Limb (tissue), 2 donors: ENCODE data around the gene S100A11.
"Not testable (repeated sequence)": the region's sequence is repeated elsewhere in the genome, so short reads cannot be mapped to it uniquely, and the experiment has no call there.

Experiments used
- DNase-seq, 2 donors: peaks; one replicate each; pipeline ENCODE4 v3.0.0-alpha.2; 2016; ENCODE audit errors: extremely low spot score in 2 of 2

Gene S100A11

DNA sequence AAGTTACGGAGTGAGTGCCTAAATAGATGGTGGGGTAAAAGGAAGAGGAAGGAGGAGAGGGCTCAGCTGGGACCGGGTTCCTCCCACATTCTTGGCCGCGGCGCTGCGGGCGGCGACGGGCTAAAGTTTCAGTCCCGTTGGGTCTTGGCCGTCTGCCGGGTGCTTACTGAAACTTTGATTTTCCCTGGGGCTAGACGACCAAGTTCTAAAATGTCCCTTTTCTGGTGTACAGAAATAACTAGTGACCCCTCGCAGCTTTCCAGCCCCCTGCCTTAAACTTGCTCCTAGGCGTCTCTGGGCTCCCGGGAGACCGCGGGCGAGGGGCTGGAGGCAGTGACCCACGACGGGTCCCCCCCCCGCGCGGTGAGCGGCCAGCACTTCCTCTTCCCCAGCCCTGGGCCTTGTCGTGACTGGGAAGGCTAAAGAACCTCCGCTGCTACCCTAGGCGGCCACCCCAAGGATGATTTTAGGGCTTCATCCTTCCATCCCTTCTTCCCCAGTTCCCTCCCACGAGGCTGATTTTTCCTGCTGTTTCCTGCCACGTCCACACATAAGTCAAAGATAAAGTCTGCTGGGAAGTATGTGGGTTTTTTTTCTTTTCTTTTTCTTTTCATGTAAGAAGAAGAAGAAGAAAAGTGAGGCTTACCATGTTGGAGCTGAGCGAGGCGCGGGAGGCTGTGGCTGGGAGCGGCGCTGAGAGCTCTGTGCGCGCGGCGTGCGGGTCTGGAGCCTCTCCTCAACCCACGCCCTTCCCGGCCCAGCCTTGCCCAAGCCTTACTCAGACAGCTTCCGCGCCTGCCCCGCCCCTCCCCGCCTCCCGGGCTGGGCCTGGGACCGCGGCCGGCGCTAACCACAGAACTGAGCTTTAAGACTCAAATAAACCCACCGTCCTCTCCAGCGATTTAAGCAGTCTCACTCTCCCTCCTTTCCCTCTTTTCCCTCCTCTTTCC is at the start of gene S100A11:
Gene S100A11, minus strand, starts transcription at position 738 of the 950 bp plus-strand sequence. Its CDS starts 89 bp downstream, at position 649.
- DNase-seq: peak; percentile 81 to 89

DNA sequence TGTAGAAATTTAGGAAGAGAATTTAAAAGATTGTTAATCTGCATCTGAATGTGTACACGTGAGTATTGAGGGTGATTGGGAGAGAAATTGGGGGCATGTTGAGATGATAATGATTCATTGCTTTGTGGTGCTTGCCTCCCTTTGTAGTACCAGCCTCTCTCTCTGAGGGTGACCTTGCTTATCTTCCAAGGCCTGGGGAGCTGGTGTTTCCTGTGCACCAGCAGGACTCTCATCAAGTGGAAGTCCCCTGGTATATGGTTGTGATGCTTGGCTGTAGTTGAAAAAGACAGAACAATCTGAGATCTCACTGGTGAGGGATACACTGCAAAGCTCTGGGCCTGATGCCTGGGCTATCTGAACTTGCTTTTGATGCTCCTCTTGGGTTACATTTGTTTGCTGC is 48.0 kb upstream of the S100A11 start:
- DNase-seq: no peak

DNA sequence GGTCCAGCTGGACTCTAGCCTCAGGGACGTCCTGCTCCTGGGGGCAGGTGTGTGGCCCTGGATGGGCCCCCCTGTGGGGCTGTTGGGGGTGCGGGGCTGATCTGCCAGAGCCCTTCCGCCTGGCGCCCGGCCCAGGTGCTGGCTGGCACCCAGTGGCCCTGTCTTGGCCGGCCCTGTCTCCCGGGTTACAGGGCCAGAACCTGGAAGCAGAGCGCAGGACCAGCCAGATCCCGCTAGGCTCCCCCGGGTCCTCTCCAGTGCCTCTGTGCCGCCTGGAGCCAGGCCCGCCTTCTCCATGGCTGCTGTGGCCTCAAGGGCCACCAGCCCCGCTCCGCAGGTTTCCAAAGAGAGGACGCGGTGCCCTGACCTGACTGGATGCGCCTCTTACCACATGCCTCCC is 44.2 kb upstream of the S100A11 start:
- not testable (repeated sequence) for DNase-seq

DNA sequence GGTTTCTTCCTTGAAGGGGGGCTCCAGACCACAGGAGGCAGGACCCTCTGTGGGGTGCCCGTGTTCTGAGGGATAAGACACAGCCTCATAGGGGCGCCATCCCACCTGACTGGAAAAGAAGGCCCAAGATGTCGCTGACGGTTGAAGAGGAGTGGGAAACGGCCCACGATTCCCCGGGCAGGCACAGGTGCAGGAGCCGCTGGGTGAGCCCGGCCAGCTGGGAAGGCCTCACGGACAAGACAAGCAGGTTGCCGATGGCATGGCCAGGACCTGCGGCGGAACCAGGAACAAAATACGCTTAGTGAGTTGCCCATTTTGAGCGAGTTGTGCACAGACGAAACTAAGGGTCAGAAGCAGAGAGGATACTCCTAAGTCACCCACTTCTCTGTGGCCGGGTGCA is 43.7 kb upstream of the S100A11 start:
- DNase-seq: not testable (repeated sequence)

GRCh38 chr1:152078831-152079441 is 42.1 kb upstream of the S100A11 start:
- DNase-seq: no peak

- no peak for DNase-seq
Measured at GRCh38 chr1:152072311-152072710, 35.5 kb upstream of the S100A11 start.

- no peak for DNase-seq
Measured at GRCh38 chr1:152071123-152071522, 34.3 kb upstream of the S100A11 start.

DNA sequence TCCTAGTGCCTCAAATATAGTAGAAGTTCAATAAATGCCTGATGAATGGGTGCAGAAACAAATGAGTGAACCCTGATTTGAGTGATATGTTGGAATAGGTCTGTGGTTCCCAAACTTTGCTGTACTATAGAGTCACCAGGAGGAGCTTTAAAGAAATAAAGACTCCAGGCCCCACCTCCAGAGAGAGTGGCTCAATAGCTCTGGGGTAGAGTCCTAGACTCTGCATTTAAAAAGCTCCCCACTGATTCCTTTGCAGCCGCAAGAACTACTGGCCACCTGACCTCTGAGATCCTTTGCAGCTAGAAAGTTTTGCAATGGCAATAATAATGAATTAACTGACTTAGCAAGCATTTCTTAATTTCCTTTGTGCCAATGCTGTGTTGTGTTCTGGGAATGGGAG is 31.1 kb upstream of the S100A11 start:
- DNase-seq: no peak

DNA sequence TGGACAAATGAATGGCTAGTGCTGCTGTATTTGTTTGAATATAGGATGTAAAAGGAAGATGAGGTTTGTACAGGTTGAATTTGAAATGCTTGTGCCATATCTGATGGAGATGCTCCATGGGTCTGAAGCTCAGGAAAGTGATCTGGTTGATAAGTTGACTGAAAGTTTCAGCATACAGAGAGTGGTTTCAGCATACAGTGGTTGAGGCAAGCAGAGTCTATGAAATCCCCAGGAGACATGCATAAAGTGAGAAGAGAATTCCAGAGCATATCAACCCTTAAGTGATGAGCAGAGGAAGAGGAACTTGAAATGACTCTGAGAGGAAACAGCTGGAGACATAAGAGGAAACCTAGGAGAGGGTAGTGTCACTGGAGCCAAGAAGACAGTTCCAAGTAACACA is 30.3 kb upstream of the S100A11 start:
- DNase-seq: no peak

DNA sequence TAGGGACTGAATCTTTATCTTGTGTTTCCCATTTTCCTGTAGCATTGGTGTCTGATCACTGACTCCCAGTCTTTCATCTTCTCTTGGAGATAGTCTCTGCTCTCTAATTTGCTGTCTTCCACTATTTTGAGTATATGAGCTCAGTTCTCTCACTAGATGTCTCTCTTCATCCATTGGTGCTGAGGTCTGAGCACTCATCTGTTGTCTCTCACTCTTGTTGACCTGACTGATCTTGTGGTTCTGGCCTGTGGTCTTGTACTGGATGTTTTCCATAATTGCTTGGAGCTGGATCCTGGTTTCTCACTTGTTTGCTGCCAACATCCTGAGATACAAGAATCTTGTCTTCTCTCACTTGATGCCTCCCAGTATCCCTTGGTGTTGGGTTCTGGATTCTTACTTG is 25.1 kb upstream of the S100A11 start:
- no peak for DNase-seq

GRCh38 chr1:152053375-152053774 is 16.6 kb upstream of the S100A11 start:
- DNase-seq: no peak

- peak; percentile 67 to 84 for DNase-seq
Measured at GRCh38 chr1:152052606-152053005, 15.8 kb upstream of the S100A11 start.

DNA sequence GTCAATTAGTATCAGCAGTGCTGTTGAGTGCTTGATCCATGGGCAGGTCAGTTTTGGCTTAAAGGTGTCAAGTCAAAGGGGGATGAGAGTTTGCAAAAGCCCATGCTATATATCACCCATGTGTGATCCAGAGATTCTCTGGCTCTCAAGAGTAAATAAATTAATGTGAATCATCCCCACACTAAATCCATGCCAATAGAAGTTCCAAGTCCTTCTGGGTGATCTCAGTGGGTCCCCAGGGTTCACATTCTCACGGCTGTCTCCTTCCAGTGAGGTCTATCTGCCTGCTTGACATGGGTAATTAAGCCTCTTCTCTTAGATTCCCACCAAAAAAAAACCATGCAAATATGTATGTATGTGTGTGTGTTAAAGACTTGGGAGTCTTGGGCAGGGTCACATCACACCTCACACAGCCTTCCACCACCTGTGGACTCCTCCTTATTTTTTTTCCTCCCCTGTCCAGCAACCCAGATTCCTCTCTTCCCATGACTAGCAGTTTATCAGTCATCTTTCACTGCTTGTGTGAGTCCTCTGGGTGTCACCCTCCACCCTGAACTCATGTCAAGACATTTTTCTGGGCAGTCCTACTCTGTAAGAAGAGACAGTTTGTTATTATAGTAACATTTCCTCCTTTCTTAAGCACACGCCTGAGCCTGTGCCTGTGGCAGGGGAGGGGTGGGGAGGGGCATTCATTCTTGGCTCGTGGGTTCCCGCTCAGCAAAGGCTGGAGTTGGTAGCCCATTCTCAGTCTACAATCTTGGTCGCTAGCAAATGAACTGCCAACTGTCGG is 14.3 kb upstream of the S100A11 start:
- DNase-seq: no peak

- DNase-seq: no peak
Measured at GRCh38 chr1:152049291-152050083, 12.7 kb upstream of the S100A11 start.

GRCh38 chr1:152048416-152049009 is 11.7 kb upstream of the S100A11 start:
- peak in 1 of 2 donors; percentile 49 for DNase-seq

- DNase-seq: peak; percentile 75 to 78
Measured at GRCh38 chr1:152047730-152048415, 11.1 kb upstream of the S100A11 start.

DNA sequence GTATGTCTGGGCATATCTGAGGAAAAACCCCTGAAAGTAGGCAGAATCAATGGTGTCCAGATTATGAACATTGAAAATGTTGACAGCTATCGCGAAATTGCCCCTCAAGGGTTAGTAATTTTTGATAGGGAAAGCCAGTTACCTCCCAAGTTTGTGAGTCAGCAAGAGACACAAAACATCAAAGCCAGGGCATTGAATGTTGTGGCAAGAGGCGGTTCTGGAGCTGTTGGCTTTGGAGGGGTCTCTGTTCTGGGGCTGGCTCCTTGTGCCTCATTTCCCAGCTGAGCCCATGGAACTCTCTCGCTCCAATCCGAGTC is 10.6 kb upstream of the S100A11 start:
- DNase-seq: no peak

- no peak for DNase-seq
Measured at GRCh38 chr1:152044386-152044785, 7.6 kb upstream of the S100A11 start.

- no peak for DNase-seq
Measured at GRCh38 chr1:152043870-152044269, 7.1 kb upstream of the S100A11 start.

DNA sequence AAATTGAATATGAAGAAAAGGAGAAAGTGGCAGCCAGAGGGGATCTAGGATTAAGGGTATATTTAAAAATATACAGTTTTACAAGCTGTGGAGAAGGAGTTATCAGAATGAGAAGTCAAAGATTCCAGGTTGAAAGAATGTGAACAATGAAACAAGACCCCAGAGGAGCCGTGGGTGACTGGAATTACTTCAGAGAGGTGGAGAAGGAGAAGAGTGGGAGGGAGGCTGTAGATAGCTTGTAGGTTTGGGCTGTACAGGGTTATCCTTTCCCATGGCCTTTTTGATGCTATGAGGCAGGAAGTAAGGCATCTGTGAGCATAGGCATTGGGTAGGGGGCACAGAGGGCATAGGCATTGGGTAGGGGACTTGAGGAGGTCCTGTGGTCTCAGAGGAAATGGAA is 5.2 kb upstream of the S100A11 start:
- no peak for DNase-seq
